ENCODE results near the gene SCYL3.
"Not testable (repeated sequence)": the region's sequence is repeated elsewhere in the genome, so short reads cannot be mapped to it uniquely, and the experiment has no call there.

SCYL3 gene

DNA sequence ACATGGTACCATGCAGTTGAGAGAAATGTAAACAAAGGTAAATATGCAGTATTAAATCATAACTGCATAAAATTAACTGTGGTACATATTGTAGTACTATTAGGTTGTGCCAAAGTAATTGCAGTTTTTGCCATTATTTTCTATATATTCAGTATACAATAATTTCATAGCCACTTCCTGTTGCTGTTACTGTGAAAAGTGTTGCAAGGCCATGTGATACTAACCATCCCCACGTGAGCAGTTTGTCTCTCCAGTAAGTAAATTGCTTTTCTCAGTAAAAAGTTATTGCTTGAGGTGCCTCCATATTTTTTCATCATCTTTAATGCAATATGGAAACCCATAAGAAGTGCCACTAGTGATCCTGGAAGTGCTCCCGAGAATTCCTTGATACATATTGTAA is 79.4 kb downstream of the SCYL3 start:
- DNase-seq (ENCODE audit: low read depth), result no peak

DNA sequence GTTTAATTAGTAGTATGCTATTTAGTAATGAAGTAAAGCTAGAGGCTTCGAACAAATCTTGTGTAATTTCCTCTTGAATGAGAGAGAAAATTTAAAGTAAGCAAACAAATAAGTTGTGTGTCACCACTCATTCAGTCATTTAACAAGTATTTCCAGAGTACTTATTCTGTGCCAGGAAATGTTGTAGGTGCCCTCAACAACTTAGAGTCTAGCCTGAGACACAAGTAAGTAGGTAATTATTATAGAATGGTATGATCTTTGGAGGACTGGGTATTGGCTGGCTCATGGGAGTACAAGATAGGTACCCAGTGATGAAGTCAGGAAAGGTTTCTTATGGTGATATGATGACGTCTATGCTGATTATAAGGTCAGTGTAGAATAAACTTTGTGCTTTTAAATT is 81.6 kb downstream of the SCYL3 start:
- no peak for DNase-seq (ENCODE audit: low read depth)

DNA sequence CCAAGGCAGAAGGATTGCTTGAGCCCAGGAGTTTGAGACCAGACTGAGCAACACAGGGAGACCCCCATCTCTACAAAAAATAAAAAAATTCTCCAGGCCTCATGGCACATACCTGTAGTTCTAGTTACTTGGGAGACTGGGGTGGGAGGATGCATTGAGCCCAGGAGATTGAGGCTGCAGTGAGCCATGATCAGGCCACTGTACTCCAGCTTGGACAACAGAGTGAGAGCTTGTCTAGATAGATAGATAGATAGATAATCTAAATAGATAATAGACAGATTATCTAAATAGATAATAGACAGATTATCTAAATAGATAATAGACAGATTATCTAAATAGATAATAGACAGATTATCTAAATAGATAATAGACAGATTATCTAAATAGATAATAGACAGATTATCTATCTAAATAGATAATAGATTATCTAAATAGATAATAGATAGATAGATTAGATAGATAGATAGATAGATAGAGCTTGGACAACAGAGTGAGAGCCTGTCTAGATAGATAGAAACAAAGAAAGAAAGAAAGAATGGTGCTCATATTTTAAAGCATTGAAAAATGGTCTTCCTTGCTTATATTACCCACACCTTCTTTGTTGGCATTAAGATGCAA is 82.2 kb downstream of the SCYL3 start:
- DNase-seq (ENCODE audit: low read depth), result not testable (repeated sequence)

DNA sequence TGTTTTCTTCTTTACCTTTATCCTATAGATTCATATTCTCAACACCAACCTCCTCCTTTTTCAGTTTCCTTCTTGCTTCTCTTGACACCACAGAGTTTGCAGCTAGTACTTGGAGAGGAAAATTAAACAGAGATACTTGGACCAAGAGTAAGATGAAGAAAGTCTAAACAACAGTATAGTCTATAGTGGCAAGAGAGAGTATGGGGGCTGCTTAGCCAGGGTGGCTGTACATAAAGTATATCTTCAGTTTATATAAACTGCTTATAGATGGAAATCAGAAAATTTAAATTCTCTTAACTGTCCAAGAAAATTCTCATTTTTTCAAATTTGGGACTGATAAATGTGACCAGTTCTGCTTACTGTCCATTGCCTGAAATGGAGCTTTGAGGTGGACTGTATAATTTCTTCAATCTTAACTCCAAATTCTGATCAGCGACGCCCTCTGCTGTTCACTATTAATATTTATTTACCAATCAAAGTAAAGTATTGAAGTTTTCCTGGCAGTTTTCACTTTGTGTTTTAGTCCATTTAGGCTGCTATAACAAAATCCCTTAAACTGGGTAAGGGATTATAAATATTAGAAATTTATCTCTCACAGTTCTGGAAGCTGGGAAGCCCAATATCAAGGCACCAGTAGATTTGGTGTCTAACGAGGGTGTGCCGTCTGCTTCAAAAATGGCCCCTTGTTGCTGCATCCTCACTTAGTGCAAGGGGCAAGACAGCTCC is 84.2 kb downstream of the SCYL3 start:
- no peak for DNase-seq (ENCODE audit: low read depth)

DNA sequence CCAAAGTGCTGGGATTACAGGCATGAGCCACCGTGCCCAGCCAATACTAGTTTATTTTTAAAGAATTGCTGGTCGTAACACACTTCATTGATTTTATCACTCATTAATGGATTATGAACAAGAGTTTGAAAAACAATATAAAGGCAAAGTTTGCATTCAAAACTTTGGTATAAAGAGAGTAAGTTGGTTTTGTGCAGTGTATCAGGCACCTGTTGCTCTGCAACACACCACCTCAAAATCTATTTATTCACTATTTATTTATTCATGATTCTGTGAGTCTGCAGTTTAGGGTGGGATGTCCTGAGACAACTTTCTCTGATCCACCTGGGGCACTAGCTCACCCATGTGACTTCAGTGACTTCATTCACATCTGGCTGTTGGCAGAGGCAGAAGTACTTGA is 88.8 kb downstream of the SCYL3 start:
- DNase-seq (ENCODE audit: low read depth), result no peak

DNA sequence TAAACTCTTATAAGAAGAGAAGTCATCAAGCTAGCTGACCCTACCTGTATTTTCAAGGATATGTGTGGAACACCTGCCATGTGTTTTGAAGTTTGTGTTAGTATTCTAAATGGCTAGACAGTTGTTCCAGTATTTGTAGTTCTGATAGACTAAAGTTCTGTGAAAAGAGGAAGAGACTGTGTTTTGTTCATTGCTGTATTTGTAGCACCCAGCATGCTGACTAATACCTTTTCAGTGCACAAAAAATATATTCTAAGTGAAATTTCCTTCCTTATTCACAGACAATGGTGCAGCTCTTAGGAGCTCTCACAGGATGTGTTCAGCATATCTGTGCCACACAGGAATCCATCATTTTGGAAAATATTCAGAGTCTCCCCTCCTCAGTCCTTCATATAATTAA is 90.8 kb downstream of the SCYL3 start:
- DNase-seq (ENCODE audit: low read depth), result no peak

Data from activated T-helper 1 cell treated with Interleukin-2 at 50 U/mL for 16 hours (primary cell).